Measurements from ENCODE around the gene RNF31.
A peak's percentile ranks its signal among the peaks of the same experiment; 100 is the strongest.

Gene RNF31

GRCh38 chr14:24116128-24116814 lies 31.0 kb upstream of the RNF31 start:
- DNase-seq (ENCODE audit: low read depth) = no peak

- no peak for DNase-seq (ENCODE audit: low read depth)
These were observed 30.1 kb upstream of the RNF31 start for GRCh38 chr14:24117179-24117578.

- no peak for DNase-seq (ENCODE audit: low read depth)
These were observed 27.6 kb upstream of the RNF31 start for GRCh38 chr14:24119691-24120090.

GRCh38 chr14:24121210-24121609 lies 26.1 kb upstream of the RNF31 start:
- no peak for DNase-seq (ENCODE audit: low read depth)

GRCh38 chr14:24122416-24122815 lies 24.9 kb upstream of the RNF31 start:
- DNase-seq (ENCODE audit: low read depth) = no peak

GRCh38 chr14:24122898-24123297 lies 24.4 kb upstream of the RNF31 start:
- no peak for DNase-seq (ENCODE audit: low read depth)

- no peak for DNase-seq (ENCODE audit: low read depth)
These were observed 23.6 kb upstream of the RNF31 start for GRCh38 chr14:24123424-24124417.

GRCh38 chr14:24126939-24127338 lies 20.4 kb upstream of the RNF31 start:
- no peak for DNase-seq (ENCODE audit: low read depth)

- no peak for DNase-seq (ENCODE audit: low read depth)
These were observed 19.6 kb upstream of the RNF31 start for GRCh38 chr14:24127673-24128072.

- no peak for DNase-seq (ENCODE audit: low read depth)
These were observed 17.8 kb upstream of the RNF31 start for GRCh38 chr14:24129410-24129998.

- no peak for DNase-seq (ENCODE audit: low read depth)
These were observed 16.9 kb upstream of the RNF31 start, which contains the start of gene FITM1 for GRCh38 chr14:24130380-24130716. FITM1 (plus strand) TSS chr14:24130659; CDS start chr14:24131564, 905 bp downstream.

GRCh38 chr14:24130717-24131548 lies 16.4 kb upstream of the RNF31 start:
- DNase-seq (ENCODE audit: low read depth) = no peak

- no peak for DNase-seq (ENCODE audit: low read depth)
These were observed 15.7 kb upstream of the RNF31 start for GRCh38 chr14:24131549-24131966.

GRCh38 chr14:24132061-24132685 lies 15.1 kb upstream of the RNF31 start:
- DNase-seq (ENCODE audit: low read depth) = no peak

- no peak for DNase-seq (ENCODE audit: low read depth)
These were observed 14.3 kb upstream of the RNF31 start for GRCh38 chr14:24132976-24133375.

GRCh38 chr14:24133735-24134134 lies 13.6 kb upstream of the RNF31 start:
- no peak for DNase-seq (ENCODE audit: low read depth)

GRCh38 chr14:24135584-24135833 lies 11.8 kb upstream of the RNF31 start:
- DNase-seq (ENCODE audit: low read depth) = no peak

GRCh38 chr14:24135834-24136683 lies 11.2 kb upstream of the RNF31 start, which contains the start of gene PSME1:
PSME1 (plus strand) TSS chr14:24136194; CDS start chr14:24136263, 69 bp downstream.
- DNase-seq (ENCODE audit: low read depth) = peak; percentile 83

GRCh38 chr14:24136684-24137528 lies 10.4 kb upstream of the RNF31 start:
- DNase-seq (ENCODE audit: low read depth) = no peak
